Astrocyte of the spinal cord (primary cell): ENCODE data around the gene TRIM9.

Experiments
- DNase-seq: peaks from one replicate; pipeline ENCODE4 v3.0.0; 2011; ENCODE audit warnings: low read depth, low spot score
- H3K4me3 ChIP-seq: 2 replicates; pipeline ENCODE4 v1.5.1; 2011; ENCODE audit warnings: low read depth, mild to moderate bottlenecking, low read length, moderate library complexity
- in situ Hi-C: cut with HindIII; loops from 2 replicates; pipeline ENCODE4 v1.10.0; 2017; ENCODE audit warnings: low sequenced_read_pairs
- TF ChIP-seq, protein P1 (sequence below): IDR thresholded peaks from 2 replicates; pipeline ENCODE4 v1.5.1; 2012; ENCODE audit warnings: low read depth, mild to moderate bottlenecking, low read length, inconsistent platforms

Gene TRIM9

DNA sequence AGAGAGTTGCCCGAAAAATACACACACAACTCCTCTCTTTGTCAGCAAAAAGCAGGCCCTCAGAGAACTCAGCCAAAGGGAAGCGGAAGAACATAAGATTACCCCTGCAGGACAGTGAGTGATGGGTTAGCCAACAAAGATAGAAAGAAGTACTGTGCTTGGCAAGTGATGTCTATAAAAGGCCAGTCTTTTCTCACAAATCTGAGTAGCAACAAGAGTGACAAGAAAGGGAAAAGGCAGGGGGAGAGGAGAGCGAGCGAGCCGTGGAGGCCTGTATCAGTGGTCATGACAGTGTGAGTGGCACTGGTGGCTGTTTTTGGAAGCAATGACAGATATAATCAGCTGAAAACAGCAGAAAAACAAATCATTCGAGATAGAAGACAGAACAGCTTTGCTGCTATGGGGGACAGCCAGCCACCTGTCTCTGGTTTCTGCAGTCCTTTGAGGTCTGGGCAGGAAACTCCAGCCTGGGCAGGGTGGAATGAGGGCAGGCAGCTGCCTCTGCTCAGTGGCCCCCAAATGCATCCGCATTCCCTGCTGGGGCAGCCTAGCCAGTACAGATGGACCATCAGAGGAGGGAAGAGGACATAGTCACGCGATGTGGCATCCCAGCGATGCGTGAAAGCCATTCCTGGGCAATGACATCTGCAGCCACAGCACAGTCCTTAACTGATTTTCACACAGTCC, 74.7 kb downstream of the TRIM9 start:
- in situ Hi-C loops: no loop called here
- TF ChIP-seq, protein P1, sequence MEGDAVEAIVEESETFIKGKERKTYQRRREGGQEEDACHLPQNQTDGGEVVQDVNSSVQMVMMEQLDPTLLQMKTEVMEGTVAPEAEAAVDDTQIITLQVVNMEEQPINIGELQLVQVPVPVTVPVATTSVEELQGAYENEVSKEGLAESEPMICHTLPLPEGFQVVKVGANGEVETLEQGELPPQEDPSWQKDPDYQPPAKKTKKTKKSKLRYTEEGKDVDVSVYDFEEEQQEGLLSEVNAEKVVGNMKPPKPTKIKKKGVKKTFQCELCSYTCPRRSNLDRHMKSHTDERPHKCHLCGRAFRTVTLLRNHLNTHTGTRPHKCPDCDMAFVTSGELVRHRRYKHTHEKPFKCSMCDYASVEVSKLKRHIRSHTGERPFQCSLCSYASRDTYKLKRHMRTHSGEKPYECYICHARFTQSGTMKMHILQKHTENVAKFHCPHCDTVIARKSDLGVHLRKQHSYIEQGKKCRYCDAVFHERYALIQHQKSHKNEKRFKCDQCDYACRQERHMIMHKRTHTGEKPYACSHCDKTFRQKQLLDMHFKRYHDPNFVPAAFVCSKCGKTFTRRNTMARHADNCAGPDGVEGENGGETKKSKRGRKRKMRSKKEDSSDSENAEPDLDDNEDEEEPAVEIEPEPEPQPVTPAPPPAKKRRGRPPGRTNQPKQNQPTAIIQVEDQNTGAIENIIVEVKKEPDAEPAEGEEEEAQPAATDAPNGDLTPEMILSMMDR: no peak

GRCh38 chr14:51019089-51019488, 75.8 kb downstream of the TRIM9 start:
- peak; percentile 7 for DNase-seq
- in situ Hi-C loops: no loop called here
- H3K4me3 ChIP-seq: no peak overlapping the region
- TF ChIP-seq, protein P1: no peak

More for the DNA sequence above, 74.7 kb downstream of the TRIM9 start:
- peak; percentile 33 for DNase-seq
- H3K4me3 ChIP-seq: no peak overlapping the region

DNA sequence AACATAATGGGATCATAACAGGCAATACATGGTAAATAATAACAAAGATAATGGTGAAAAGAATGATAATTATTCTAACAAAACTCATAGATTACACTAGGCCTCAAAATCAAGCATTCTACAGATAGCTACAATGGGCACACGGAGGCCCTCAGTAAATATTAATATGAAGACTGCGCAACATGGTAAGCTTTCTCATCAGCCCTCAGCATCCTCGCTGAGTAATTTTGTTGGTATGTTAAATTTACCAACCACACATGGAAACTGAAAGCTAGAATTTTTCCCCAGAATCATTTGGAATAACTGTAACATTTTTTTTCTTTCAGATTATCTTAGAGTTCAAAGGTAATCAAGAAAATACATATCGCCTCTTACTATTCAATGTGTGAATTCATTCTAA, 76.4 kb downstream of the TRIM9 start:
- no peak overlapping the region for H3K4me3 ChIP-seq
- in situ Hi-C loops: no loop called here
- peak; percentile 36 for DNase-seq
- TF ChIP-seq, protein P1: no peak

- TF ChIP-seq, protein P1: no peak
Observed at GRCh38 chr14:51014625-51015024, 80.3 kb downstream of the TRIM9 start.

DNA sequence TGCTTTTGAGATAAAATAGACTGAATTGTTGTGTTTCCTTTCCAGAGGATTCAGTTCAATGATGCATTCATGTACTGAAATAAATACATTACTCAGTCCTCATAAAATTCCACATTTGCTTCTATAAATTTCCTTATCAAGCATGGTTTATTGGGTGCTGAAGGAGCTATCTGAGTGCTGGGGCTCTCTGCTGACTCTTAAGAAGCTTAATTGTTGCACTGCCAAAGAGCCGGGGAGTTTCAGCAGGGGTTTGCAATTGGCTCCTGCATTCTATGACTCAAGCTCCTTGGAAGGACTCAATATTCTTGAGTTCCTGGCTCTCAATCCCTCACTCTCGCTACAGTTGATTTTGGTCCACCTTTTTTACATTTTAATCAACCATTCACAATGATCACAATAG, 80.8 kb downstream of the TRIM9 start:
- peak; percentile 84 for DNase-seq
- in situ Hi-C loops: no loop called here

More at GRCh38 chr14:51014625-51015024, 80.3 kb downstream of the TRIM9 start:
- DNase-seq: peak; percentile 11
- H3K4me3 ChIP-seq: no peak overlapping the region
- in situ Hi-C loops: no loop called here

GRCh38 chr14:51012055-51012454, 82.8 kb downstream of the TRIM9 start:
- TF ChIP-seq, protein P1: no peak
- in situ Hi-C loops: no loop called here
- H3K4me3 ChIP-seq: no peak overlapping the region
- DNase-seq: no peak

More for the DNA sequence above, 80.8 kb downstream of the TRIM9 start:
- TF ChIP-seq, protein P1: no peak
- H3K4me3 ChIP-seq: no peak overlapping the region

- no peak overlapping the region for H3K4me3 ChIP-seq
- TF ChIP-seq, protein P1: no peak
- in situ Hi-C loops: no loop called here
- no peak for DNase-seq
Observed at GRCh38 chr14:51008446-51008845, 86.5 kb downstream of the TRIM9 start.
